Brain microvascular endothelial cell (primary cell): Measurements from ENCODE around the gene SPACDR.
A peak's percentile ranks its signal among the peaks of the same experiment; 100 is the strongest.
"Not testable (repeated sequence)": the region's sequence is repeated elsewhere in the genome, so short reads cannot be mapped to it uniquely, and the experiment has no call there.

Experiments
- DNase-seq: peaks from one replicate; pipeline ENCODE4 v3.0.0-alpha.2; 2020
- H3K27ac ChIP-seq: fragments of 250-450 bp; sonication (Bioruptor Pico); 2 replicates; pipeline ENCODE4 v1.5.1; 2020; ENCODE audit warnings: mild to moderate bottlenecking, moderate library complexity
- H3K27me3 ChIP-seq: fragments of 250-450 bp; sonication (Bioruptor Pico); replicated peaks from 2 replicates; pipeline ENCODE4 v1.5.1; 2020; ENCODE audit warnings: mild to moderate bottlenecking
- H3K36me3 ChIP-seq: fragments of 250-450 bp; sonication (Bioruptor Pico); replicated peaks from 2 replicates; pipeline ENCODE4 v1.5.1; 2020; ENCODE audit warnings: mild to moderate bottlenecking
- H3K4me3 ChIP-seq: 2 replicates; pipeline ENCODE4 v1.5.1; 2011; ENCODE audit warnings: low read depth, mild to moderate bottlenecking, control low read depth, low read length, moderate library complexity
- CTCF ChIP-seq: IDR thresholded peaks from 2 replicates; pipeline ENCODE4 v1.5.1; 2011; ENCODE audit warnings: low read depth, mild to moderate bottlenecking, moderate library complexity, low read length, control low read depth, inconsistent platforms; ENCODE audit errors: missing control alignments
- in situ Hi-C: cut with HindIII; loops from 2 replicates; pipeline ENCODE4 v1.10.0; 2017; ENCODE audit warnings: low sequenced_read_pairs, low pct_ligation_motif_present

The SPACDR gene

GRCh38 chr7:100441641-100442535 lies 22.2 kb downstream of the SPACDR start:
- no peaks in the 10 kb centered on the region for H3K36me3 ChIP-seq

GRCh38 chr7:100439244-100439643 lies 24.8 kb downstream of the SPACDR start:
- H3K27me3 ChIP-seq, H3K36me3 ChIP-seq, H3K4me3 ChIP-seq, DNase-seq, in situ Hi-C loops: not testable (repeated sequence)
- peak overlapping the region; percentile 70 for H3K27ac ChIP-seq

More at GRCh38 chr7:100441641-100442535, 22.2 kb downstream of the SPACDR start:
- no peak overlapping the region for H3K4me3 ChIP-seq
- no peak for DNase-seq
- in situ Hi-C loops = no loop called here
- no peaks in the 10 kb centered on the region for H3K27me3 ChIP-seq
- no peak for TF ChIP-seq CTCF
- H3K27ac ChIP-seq = no peak overlapping the region

- H3K36me3 ChIP-seq, DNase-seq, H3K27ac ChIP-seq, H3K27me3 ChIP-seq, H3K4me3 ChIP-seq, in situ Hi-C loops: not testable (repeated sequence)
Observed at GRCh38 chr7:100438731-100439130, 25.3 kb downstream of the SPACDR start.

GRCh38 chr7:100438172-100438571 lies 25.9 kb downstream of the SPACDR start:
- in situ Hi-C loops = no loop called here
- H3K27ac ChIP-seq = no peak overlapping the region
- DNase-seq = no peak
- peaks cover 15% of the 10 kb centered on the region for H3K36me3 ChIP-seq
- no peaks in the 10 kb centered on the region for H3K27me3 ChIP-seq
- TF ChIP-seq CTCF = no peak
- no peak overlapping the region for H3K4me3 ChIP-seq

GRCh38 chr7:100437150-100438100 lies 26.6 kb downstream of the SPACDR start:
- no peak for DNase-seq
- H3K36me3 ChIP-seq = peaks cover 16% of the 10 kb centered on the region
- in situ Hi-C loops = no loop called here
- no peak for TF ChIP-seq CTCF
- no peak overlapping the region for H3K4me3 ChIP-seq
- no peak overlapping the region for H3K27ac ChIP-seq
- no peaks in the 10 kb centered on the region for H3K27me3 ChIP-seq

- TF ChIP-seq CTCF = no peak
- Histone ChIP-seq H3K4me3 (peak overlapping the region; percentile 88), H3K27me3 (no peaks in the 10 kb centered on the region), H3K36me3 (peaks cover 18% of the 10 kb centered on the region), H3K27ac (peak overlapping the region; percentile 74)
- no peak for DNase-seq
- in situ Hi-C loops = no loop called here
Observed at GRCh38 chr7:100435401-100436304, 28.4 kb downstream of the SPACDR start.
